DMS 273 treated with DMSO at 0.1 percent for 48 hours (cell line): ENCODE data around the gene GIT2.
"Not testable (repeated sequence)": the region's sequence is repeated elsewhere in the genome, so short reads cannot be mapped to it uniquely, and the experiment has no call there.

ENCODE experiments used
- DNase-seq: peaks from one replicate; lab custom pipeline; 2025; lab: John Stamatoyannopoulos, UW

Gene GIT2

DNA sequence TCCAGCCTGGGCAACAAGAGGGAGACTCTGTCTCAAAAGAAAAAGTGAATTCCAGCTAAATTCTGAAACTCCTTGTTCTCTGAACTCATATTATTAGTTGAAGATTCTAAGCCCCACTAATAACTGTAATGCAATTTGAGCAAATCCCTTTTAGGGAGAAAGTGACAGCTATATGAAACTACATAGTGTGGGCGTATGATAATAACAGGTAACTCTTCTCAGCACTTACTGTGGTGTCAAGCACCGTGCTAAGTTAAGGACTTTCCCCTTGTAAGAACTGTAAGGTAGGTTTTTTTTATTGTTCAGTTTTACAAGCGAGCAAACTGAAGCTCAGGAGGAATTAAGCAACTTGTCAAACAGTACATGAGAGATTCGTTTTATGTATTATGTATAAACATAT is 8.4 kb upstream of the GIT2 start:
- DNase-seq = no peak

DNA sequence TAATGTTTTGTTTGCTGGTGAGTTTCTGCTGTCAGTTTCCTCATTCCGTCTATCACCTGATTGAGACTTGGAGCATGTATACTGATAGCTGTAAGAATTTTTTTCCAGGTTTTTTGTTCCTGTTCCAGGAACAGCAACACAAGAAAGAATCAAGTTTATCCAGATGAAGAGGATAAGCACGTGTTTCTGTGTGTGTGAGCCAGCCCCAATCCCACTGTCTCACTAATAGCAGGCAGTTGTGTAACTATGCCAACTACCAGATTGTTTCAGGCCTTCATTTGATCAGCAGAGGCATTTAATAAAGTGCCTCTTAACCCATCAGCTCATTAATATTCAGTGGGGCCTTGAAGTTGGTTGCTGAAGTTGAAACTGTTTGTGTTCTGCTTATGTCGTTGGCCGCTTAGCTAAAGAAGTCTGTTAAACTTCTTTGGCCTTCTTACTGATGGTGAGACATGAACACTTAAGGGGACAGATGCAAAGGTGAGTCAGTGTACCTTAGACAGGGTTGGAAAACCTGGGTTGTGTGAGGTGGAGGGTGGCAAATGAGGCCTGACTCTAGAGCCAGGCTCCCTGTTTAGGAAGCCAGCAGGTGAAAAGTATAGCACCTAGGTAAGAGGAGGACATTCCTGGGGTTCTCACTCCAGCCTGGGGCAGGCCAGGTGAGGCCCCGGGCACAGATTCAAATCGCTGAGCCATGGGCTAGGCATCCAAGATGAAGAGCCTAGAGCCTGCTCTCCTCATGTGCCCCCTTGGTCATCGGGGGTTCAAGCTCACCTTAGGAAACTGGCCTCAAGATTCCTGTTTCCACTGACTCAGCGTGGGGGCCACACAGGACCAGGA is 6.7 kb upstream of the GIT2 start:
- no peak for DNase-seq

DNA sequence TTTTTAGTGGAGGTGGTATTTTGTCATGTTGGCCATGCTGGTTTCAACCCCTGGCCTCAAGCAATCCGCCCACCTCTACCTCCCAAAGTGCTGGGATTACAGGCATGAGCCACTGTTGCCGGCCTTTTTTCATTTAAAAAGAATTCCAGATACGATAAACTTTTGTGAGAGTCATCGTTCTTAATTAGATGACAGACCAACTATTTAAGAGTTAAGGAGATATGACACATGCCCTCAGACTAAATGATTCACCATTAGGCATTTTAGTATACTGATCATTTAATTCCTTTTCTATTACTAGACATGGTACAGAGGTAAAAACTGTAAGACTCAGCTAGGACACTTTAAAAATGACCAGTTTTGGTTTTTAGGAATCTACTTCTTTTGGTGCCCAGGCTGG is 5.4 kb upstream of the GIT2 start:
- DNase-seq = no peak

- no peak for DNase-seq
These were observed 3.9 kb upstream of the GIT2 start for GRCh38 chr12:109999983-110000505.

- DNase-seq = no peak
These were observed 3.4 kb upstream of the GIT2 start for GRCh38 chr12:109999649-109999971.

DNA sequence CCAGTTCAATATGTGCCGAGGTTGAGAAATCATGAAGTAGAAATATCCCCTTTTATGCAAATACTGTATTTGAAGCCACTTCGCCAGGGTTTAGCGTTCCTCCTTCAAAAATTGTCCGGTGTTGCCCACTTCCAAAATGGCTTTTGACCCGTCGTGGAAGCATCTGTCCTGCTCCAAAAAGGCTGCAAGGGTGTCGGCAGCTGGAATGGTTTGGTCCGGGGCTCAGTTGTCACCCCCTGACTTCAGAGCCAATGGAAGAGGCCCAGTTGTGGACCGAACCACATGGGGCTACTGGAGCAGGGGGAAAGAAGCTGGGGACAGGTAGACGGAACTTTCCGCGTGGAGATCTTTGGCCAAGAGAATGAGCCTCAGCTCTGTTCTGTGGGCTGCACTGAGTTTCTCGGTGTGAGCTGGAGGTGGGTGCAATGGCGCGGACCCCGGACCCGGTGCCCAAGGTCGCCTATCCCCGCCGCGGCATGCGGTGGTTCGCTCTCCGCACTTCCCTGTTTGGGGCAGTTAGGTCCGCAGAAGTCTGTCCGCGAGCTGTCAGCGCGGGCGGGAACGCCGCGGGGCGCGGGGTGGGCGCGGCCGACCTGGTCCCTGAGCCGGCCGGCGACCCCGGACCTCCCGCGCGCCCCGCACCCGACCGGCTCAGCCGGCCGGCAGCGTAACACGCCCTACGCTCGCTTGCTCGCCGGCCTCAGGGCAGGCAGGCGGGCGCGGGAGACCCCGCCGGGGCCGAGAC is 2.9 kb upstream of the GIT2 start, which contains the start of gene ANKRD13A:
TSS of gene ANKRD13A (plus strand) at position 527 of the 745 bp plus-strand sequence. CDS start 259 bp downstream, outside the sequence.
- DNase-seq = peak; percentile 79

- DNase-seq = no peak
These were observed 2.2 kb upstream of the GIT2 start for GRCh38 chr12:109998241-109998903.

DNA sequence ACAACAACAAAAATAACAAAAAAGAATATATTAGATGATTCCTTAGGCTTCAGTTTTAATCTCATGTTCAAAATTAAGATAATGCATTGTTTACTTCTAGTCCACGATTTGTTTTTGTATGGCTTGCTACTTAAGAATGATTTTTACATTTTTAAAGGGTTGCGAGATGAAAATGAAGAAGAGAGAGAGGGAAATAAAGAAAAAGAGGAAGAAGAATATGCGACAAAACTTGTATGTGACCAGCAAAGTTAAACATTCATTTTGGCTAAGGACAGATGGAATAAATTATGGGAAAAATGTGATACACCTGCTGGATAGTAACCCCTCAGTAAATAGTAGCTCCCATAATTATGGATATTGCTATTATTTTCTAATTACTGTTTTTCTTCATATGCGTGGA is 1.2 kb upstream of the GIT2 start:
- no peak for DNase-seq

DNA sequence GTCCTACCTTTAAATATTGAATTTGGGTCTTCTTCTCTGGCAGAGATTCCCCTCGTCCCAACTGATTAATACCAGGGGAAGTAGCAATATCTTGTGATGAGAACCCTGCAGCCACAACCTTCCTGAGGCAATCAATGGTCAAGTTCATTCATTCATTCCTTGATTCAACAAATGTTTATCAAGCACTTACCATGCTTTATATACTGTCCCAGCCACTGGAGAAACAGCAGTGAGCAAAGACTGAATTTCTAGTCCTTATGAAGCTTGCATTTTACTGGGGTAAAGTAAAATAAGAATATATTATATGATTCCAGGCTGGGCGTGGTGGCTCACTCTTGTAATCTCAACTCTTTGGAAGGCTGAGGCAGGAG is 300 bp upstream of the GIT2 start:
- DNase-seq = no peak

DNA sequence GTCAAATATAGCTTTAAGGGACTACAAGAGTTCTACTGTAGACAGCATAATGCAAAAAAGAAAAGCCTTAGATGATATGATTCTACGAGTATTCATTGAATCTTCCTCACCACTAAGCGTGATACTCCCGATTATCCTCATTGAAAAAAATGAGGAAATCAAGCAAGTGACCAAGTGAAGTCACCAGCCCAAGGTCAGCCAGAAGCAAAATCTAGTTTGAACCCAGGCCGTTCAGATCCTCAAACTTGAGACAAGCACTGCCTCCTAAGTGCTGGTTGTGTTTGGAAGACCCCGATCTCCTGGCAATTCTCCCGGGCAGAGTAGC is 845 bp downstream of the GIT2 start:
- DNase-seq = no peak

DNA sequence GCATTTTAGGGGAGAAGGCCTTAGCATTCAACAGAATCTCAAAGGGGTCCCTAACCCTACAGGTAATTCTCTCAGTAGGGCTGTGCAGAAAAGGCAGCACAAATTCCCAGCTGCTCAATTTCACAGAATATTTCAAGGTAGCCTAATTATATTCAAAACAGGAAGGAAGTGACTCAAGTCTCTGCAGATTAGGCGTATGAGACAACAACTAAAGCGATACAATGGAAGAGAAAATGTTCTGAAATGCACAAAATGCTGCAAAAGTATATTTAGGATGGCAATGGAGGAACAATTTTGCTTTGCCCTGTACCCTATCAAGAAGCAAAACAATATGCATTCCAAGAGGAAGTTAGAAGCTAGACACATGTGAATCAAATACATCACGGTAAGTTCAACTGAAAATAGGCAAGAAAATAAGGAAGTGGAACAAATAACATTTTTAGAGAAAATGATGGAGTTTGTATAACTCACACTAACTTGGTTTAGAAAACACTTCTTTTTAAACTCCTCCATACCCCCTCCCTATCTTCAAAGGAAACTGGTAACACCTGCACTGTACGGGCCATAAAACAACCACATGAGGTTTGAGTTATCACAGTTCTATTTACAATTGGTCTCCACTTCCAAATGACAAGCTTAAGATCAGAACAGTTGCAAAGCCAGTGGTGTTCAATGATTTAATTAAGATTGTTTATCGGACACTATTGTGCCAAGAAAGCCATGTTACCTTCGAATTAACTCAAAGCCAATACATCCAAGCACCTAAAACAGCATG is 1.6 kb downstream of the GIT2 start:
- DNase-seq = no peak

DNA sequence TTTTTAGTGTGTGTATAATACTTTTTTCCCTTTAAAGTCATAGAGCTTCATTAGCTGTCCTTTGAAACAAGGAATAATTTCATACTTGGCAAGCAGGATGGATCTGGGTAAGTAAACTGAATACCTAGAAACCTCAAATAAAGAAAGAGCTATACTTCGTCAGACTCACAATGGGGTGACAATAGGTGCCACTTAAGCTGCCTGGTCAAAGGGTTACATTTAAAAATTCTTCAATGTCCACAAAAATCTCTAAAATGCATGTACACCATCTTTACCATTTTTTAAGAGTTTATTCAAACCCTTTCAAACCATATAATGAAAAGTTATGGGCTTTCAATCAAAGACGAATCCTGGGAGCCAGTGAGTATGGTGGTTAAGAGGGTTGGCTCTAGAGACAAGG is 3.1 kb downstream of the GIT2 start:
- DNase-seq = no peak

DNA sequence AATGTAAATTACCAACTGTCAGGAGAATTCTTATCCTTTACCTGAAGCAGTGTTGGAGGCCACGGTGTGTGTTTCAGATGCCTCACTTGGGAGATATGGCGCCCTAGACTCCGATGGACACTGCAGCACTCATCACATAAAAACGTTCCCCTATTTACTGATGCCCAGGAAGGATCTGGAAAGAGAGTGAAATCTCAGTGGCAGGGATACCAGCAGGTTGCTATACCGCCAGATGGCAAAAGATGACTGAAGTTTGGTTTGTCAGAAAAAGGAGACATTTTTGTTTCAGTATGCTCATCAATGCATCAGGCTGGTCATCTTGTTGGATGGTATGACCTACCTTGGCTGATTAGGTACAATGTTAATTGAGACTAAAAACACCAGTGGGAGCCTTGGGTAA is 4.6 kb downstream of the GIT2 start:
- DNase-seq = no peak

DNA sequence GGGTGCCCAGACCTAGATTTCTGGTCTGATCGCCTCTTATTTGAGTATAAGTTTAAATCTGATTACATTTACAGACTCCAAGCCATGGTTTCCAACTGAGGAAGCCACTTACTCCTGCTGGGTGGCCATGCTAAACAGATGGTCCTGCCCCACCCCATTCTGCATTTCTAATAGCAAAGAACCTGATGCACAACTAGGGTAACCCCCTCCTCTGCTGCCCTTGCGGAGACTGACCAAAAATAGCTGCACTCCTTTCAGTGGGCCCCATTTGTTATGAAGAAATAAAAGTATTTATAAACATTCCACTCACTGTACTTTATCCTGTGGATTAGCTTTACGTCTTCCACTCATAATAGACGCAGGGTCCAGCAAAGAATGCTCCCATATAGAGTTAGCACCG is 6.8 kb downstream of the GIT2 start:
- DNase-seq = no peak

GRCh38 chr12:109988903-109989302 is 7.3 kb downstream of the GIT2 start:
- no peak for DNase-seq

DNA sequence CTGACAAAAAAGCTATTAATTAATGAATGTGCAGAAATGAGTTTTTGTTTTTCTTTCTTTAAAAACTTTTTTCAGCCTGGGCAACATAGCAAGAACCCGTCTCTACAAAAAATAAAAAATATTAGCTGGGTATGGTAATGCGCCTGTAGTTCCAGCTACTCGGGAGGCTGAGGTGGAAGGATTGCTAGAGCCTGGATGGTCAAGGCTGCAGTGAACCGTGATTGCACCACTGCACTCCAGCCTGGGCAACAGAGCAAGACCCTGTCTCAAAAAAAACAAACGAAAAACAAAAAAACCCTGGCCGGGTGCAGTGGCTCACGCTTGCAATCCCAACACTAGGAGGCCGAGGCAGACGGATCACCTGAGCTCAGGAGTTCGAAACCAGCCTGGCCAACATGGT is 7.9 kb downstream of the GIT2 start:
- no peak for DNase-seq

DNA sequence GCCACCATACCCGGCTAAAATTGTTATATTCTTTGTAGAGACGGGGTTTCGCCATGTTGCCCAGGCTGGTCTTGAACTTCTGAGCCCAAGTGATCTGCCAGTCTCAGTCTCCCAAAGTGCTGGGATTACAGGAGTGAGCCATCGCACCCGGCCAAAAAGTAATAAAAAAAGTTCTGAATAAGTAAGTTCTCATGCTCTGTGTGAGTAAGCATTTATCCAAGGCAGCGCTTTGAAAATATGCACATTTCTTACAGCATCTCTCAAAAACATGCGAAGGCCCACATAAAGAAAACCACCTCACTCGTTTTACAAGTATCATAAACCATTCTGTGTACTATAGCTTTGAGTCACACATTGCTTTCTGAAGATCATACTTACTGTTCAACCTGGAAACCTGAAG is 8.6 kb downstream of the GIT2 start:
- no peak for DNase-seq

DNA sequence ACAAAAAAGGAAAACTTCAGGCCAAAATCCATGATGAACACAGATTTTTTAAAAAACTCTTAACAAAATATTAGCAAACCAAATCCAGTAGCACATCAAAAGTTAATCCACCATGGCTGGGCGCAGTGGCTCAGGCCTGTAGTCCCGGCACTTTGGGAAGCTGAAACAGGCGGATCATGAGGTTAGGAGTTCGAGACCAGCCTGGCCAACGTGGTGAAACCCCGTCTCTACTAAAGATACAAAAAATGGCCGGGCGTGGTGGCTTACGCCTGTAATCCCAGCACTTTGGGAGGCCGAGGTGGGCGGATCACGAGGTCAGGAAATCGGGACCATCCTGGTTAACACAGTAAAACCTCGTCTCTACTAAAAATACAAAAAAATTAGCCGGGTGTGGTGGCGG is 9.9 kb downstream of the GIT2 start:
- not testable (repeated sequence) for DNase-seq

DNA sequence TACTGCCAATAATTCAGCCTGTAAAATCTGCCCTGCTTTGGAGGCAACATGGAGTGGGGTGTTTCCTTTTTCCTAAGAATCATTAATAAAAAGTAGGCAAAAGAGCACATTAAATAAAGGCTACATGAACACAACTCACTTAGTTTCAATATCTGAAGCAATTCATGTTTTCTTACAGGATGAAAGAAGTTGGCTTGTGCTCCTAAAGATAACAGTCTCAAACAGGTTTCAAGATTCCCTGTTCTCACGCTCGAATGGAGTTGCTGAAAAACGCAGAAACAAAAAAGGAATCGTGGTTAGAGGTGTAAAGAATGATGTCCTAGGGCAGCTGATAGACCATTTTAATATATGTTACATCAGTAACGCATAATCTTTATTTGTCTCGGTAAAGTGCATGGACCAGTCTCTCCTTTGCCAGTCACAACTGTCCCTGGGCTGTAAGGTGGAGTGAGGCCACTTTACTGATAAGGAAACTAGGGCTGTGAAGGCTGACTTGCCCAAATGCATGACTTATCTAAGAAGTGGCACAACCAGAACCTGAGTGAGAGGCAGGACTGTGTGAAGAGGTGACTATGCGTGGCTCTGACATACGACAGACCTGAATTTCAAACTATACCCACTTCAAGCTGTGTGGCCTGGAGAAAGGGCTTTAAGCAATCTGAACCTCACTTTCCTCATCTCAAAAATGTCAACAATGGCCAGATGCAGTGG is 12.6 kb downstream of the GIT2 start:
- DNase-seq = no peak

GRCh38 chr12:109982210-109982609 is 14.0 kb downstream of the GIT2 start:
- DNase-seq = no peak

- DNase-seq = no peak
These were observed 14.9 kb downstream of the GIT2 start for GRCh38 chr12:109981311-109981710.

DNA sequence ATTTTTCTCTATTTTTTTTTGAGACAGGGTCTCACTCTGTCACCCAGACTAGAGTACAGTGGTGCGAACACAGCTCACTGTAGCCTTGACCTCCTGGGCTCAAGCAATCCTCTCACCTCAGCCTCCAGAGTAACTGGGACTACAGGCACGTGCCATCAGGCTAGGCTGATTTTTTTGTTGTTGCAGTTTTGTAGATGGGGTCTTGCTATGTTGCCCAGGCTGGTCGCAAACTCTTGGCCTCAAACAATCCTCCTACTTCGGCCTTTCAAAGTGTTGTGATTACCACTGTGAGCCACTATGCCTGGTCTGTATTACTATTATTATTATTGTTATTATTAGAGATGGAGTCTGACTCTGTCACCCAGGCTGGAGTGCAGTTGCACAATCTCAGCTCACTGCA is 23.3 kb downstream of the GIT2 start:
- DNase-seq = no peak
